KMS-11 (cell line): ENCODE data around the gene IL18.

Experiments used
- H2AFZ ChIP-seq: fragments of 200-600 bp; sonication (generic); 2 replicates; pipeline ENCODE4 v1.6.1; 2016; ENCODE audit warnings: antibody characterized with exemption, mixed run types, low read depth
- H3K27ac ChIP-seq: fragments of 200-600 bp; sonication (generic); 2 replicates; pipeline ENCODE4 v1.6.1; 2016; ENCODE audit warnings: mild to moderate bottlenecking, mixed run types
- H3K27me3 ChIP-seq: fragments of 200-600 bp; sonication (generic); 2 replicates; pipeline ENCODE4 v1.6.1; 2017; ENCODE audit warnings: mild to moderate bottlenecking, low read depth, mixed run types, moderate library complexity; ENCODE audit not compliant: insufficient read depth
- H3K36me3 ChIP-seq: fragments of 200-600 bp; sonication (generic); 2 replicates; pipeline ENCODE4 v1.6.1; 2017; ENCODE audit warnings: mild to moderate bottlenecking, mixed run types; ENCODE audit not compliant: insufficient read depth
- H3K4me1 ChIP-seq: fragments of 200-600 bp; sonication (generic); 2 replicates; pipeline ENCODE4 v1.6.1; 2016; ENCODE audit warnings: mild to moderate bottlenecking, low read depth, mixed run types; ENCODE audit not compliant: poor library complexity, severe bottlenecking
- H3K4me2 ChIP-seq: fragments of 200-600 bp; sonication (generic); 2 replicates; pipeline ENCODE4 v1.7.0; 2016; ENCODE audit warnings: mild to moderate bottlenecking, mixed run types
- H3K4me3 ChIP-seq: fragments of 200-600 bp; sonication (generic); IDR thresholded peaks from 2 replicates; pipeline ENCODE4 v1.6.1; 2017; ENCODE audit warnings: low read depth, low read length, mixed read lengths; ENCODE audit not compliant: insufficient read depth
- H3K79me2 ChIP-seq: fragments of 200-600 bp; sonication (generic); 2 replicates; pipeline ENCODE4 v1.6.1; 2016; ENCODE audit warnings: low read depth, mixed run types; ENCODE audit not compliant: insufficient read depth
- H3K9ac ChIP-seq: fragments of 200-600 bp; sonication (generic); 2 replicates; pipeline ENCODE4 v1.6.1; 2016; ENCODE audit warnings: mild to moderate bottlenecking, mixed run types
- H4K20me1 ChIP-seq: fragments of 200-600 bp; sonication (generic); 2 replicates; pipeline ENCODE4 v1.6.1; 2016; ENCODE audit warnings: mild to moderate bottlenecking, mixed run types; ENCODE audit not compliant: insufficient read depth
- CTCF ChIP-seq: fragments of 200-600 bp; sonication (generic); conservative IDR thresholded peaks from 2 replicates; pipeline ENCODE4 v1.6.1; 2017; ENCODE audit warnings: low read depth, mild to moderate bottlenecking, antibody characterized with exemption, low read length, moderate library complexity, mixed read lengths

The IL18 gene

GRCh38 chr11:112156153-112156955 is 7.5 kb downstream of the IL18 start:
- no peak overlapping the region for H3K4me2 ChIP-seq
- TF ChIP-seq CTCF = no peak
- no peak overlapping the region for H3K4me3 ChIP-seq
- H3K4me1 ChIP-seq = peaks cover 13% of the 10 kb centered on the region
- no peak overlapping the region for H3K27ac ChIP-seq
- H3K27me3 ChIP-seq = no peaks in the 10 kb centered on the region
- H3K79me2 ChIP-seq = no peaks in the 10 kb centered on the region
- H4K20me1 ChIP-seq = no peaks in the 10 kb centered on the region
- no peak overlapping the region for H3K9ac ChIP-seq
- no peaks in the 10 kb centered on the region for H3K36me3 ChIP-seq
- H2AFZ ChIP-seq = no peak overlapping the region

- no peaks in the 10 kb centered on the region for H3K4me1 ChIP-seq
- H2AFZ ChIP-seq = no peak overlapping the region
- no peaks in the 10 kb centered on the region for H3K27me3 ChIP-seq
- H3K36me3 ChIP-seq = no peaks in the 10 kb centered on the region
- no peaks in the 10 kb centered on the region for H4K20me1 ChIP-seq
- no peak overlapping the region for H3K27ac ChIP-seq
- no peaks in the 10 kb centered on the region for H3K79me2 ChIP-seq
- no peak overlapping the region for H3K4me2 ChIP-seq
- H3K9ac ChIP-seq = no peak overlapping the region
- no peak for TF ChIP-seq CTCF
- no peak overlapping the region for H3K4me3 ChIP-seq
These were observed 13.4 kb downstream of the IL18 start for GRCh38 chr11:112150517-112150916.

GRCh38 chr11:112143597-112143996 is 20.3 kb downstream of the IL18 start:
- no peak for TF ChIP-seq CTCF
- H3K4me1 ChIP-seq = no peaks in the 10 kb centered on the region
- H3K36me3 ChIP-seq = no peaks in the 10 kb centered on the region
- no peak overlapping the region for H3K4me2 ChIP-seq
- H3K4me3 ChIP-seq = no peak overlapping the region
- no peak overlapping the region for H3K27ac ChIP-seq
- H2AFZ ChIP-seq = no peak overlapping the region
- no peaks in the 10 kb centered on the region for H4K20me1 ChIP-seq
- no peaks in the 10 kb centered on the region for H3K79me2 ChIP-seq
- H3K9ac ChIP-seq = no peak overlapping the region
- no peaks in the 10 kb centered on the region for H3K27me3 ChIP-seq

GRCh38 chr11:112134473-112134872 is 29.4 kb downstream of the IL18 start:
- H3K36me3 ChIP-seq = no peaks in the 10 kb centered on the region
- H3K9ac ChIP-seq = no peak overlapping the region
- H3K4me3 ChIP-seq = no peak overlapping the region
- no peaks in the 10 kb centered on the region for H3K79me2 ChIP-seq
- H2AFZ ChIP-seq = no peak overlapping the region
- no peak overlapping the region for H3K27ac ChIP-seq
- H3K27me3 ChIP-seq = no peaks in the 10 kb centered on the region
- H3K4me1 ChIP-seq = peaks cover 42% of the 10 kb centered on the region
- H4K20me1 ChIP-seq = no peaks in the 10 kb centered on the region
- TF ChIP-seq CTCF = no peak
- no peak overlapping the region for H3K4me2 ChIP-seq
